H9 (cell line): ENCODE data around the gene IGDCC3. TPM values are rescaled to one million over a fixed set of nuclear protein-coding genes. Genes with fewer than 3 reads are reported as not detected.

Source experiments
- DNase-seq: peaks from one replicate; pipeline ENCODE4 v3.0.0-alpha.2; 2017
- H2AFZ ChIP-seq: one replicate; pipeline ENCODE4 v1.6.1; 2013; ENCODE audit warnings: mild to moderate bottlenecking, low read length, control low read depth, moderate library complexity
- H2AK5ac ChIP-seq: 2 replicates; pipeline ENCODE4 v1.6.1; 2013; ENCODE audit warnings: low read length, control low read depth, mixed read lengths; ENCODE audit not compliant: insufficient read length
- H2BK120ac ChIP-seq: one replicate; pipeline ENCODE4 v1.6.1; 2013; ENCODE audit warnings: low read depth, mild to moderate bottlenecking, low read length, control low read depth, inconsistent platforms; ENCODE audit not compliant: poor library complexity, severe bottlenecking
- H2BK12ac ChIP-seq: 2 replicates; pipeline ENCODE4 v1.6.1; 2013; ENCODE audit warnings: low read length, control low read depth, mixed read lengths, low read depth; ENCODE audit not compliant: insufficient read length
- H2BK15ac ChIP-seq: 2 replicates; pipeline ENCODE4 v1.6.1; 2013; ENCODE audit warnings: low read depth, low read length, control low read depth
- H2BK20ac ChIP-seq: one replicate; pipeline ENCODE4 v1.6.1; 2013; ENCODE audit warnings: low read depth, mild to moderate bottlenecking, low read length, control low read depth, inconsistent platforms; ENCODE audit not compliant: poor library complexity, severe bottlenecking
- H2BK5ac ChIP-seq: 2 replicates; pipeline ENCODE4 v1.6.1; 2013; ENCODE audit warnings: low read length, control low read depth, mixed read lengths; ENCODE audit not compliant: insufficient read length
- H3K14ac ChIP-seq: 2 replicates; pipeline ENCODE4 v1.6.1; 2013; ENCODE audit warnings: low read length, control low read depth; ENCODE audit not compliant: insufficient read depth
- H3K18ac ChIP-seq: 2 replicates; pipeline ENCODE4 v1.6.1; 2013; ENCODE audit warnings: low read depth, mild to moderate bottlenecking, mixed read lengths, low read length, control low read depth; ENCODE audit not compliant: insufficient read length
- H3K23ac ChIP-seq: 2 replicates; pipeline ENCODE4 v1.6.1; 2013; ENCODE audit warnings: low read length, control low read depth, mixed read lengths, low read depth; ENCODE audit not compliant: insufficient read length
- H3K23me2 ChIP-seq: 2 replicates; pipeline ENCODE4 v1.6.1; 2013; ENCODE audit warnings: low read depth, mild to moderate bottlenecking, mixed read lengths, low read length, control low read depth; ENCODE audit not compliant: insufficient read length, poor library complexity, severe bottlenecking
- H3K27ac ChIP-seq: 2 replicates; pipeline ENCODE4 v1.5.1; 2013; ENCODE audit warnings: low read length, control low read depth, mixed read lengths, low read depth; ENCODE audit not compliant: insufficient read length
- H3K27me3 ChIP-seq: 2 replicates; pipeline ENCODE4 v1.6.1; 2013; ENCODE audit warnings: low read length, control low read depth, inconsistent platforms; ENCODE audit not compliant: insufficient read depth
- H3K4ac ChIP-seq: 2 replicates; pipeline ENCODE4 v1.6.1; 2013; ENCODE audit warnings: low read depth, mild to moderate bottlenecking, control low read depth, inconsistent platforms, low read length, moderate library complexity
- H3K4me1 ChIP-seq: 2 replicates; pipeline ENCODE4 v1.6.1; 2013; ENCODE audit warnings: low read length, control low read depth, inconsistent platforms; ENCODE audit not compliant: insufficient read depth
- H3K4me2 ChIP-seq: 2 replicates; pipeline ENCODE4 v1.6.1; 2013; ENCODE audit warnings: low read length, control low read depth, mixed read lengths; ENCODE audit not compliant: insufficient read length, insufficient read depth
- H3K56ac ChIP-seq: 2 replicates; pipeline ENCODE4 v1.6.1; 2013; ENCODE audit warnings: low read depth, mild to moderate bottlenecking, mixed read lengths, low read length, control low read depth; ENCODE audit not compliant: insufficient read length
- H3K79me1 ChIP-seq: 2 replicates; pipeline ENCODE4 v1.6.1; 2013; ENCODE audit warnings: low read depth, mild to moderate bottlenecking, moderate library complexity, low read length, control low read depth, inconsistent platforms; ENCODE audit not compliant: insufficient read depth, poor library complexity, severe bottlenecking
- H3K79me2 ChIP-seq: 2 replicates; pipeline ENCODE4 v1.6.1; 2013; ENCODE audit warnings: low read length, control low read depth, inconsistent platforms; ENCODE audit not compliant: insufficient read depth
- H3K9ac ChIP-seq: 2 replicates; pipeline ENCODE4 v1.6.1; 2013; ENCODE audit warnings: low read length, control low read depth, mixed read lengths; ENCODE audit not compliant: insufficient read length; ENCODE audit errors: extremely low read depth
- H3K9me3 ChIP-seq: one replicate; pipeline ENCODE4 v1.6.1; 2013; ENCODE audit warnings: low read depth, low read length, inconsistent platforms; ENCODE audit not compliant: control insufficient read depth
- H3T11ph ChIP-seq: one replicate; pipeline ENCODE4 v1.6.1; 2013; ENCODE audit warnings: mild to moderate bottlenecking, low read length, control low read depth, inconsistent platforms
- H4K20me1 ChIP-seq: one replicate; pipeline ENCODE4 v1.6.1; 2013; ENCODE audit not compliant: control insufficient read depth, insufficient read length, insufficient read depth
- H4K5ac ChIP-seq: 2 replicates; pipeline ENCODE4 v1.6.1; 2013; ENCODE audit warnings: low read depth, mild to moderate bottlenecking, mixed read lengths, low read length, control low read depth; ENCODE audit not compliant: insufficient read length
- H4K8ac ChIP-seq: replicated peaks from 2 replicates; pipeline ENCODE4 v1.6.1; 2013; ENCODE audit warnings: low read length, control low read depth, mixed read lengths, low read depth; ENCODE audit not compliant: insufficient read length
- H4K91ac ChIP-seq: 2 replicates; pipeline ENCODE4 v1.6.1; 2013; ENCODE audit warnings: low read depth, mild to moderate bottlenecking, moderate library complexity, mixed read lengths, low read length, control low read depth; ENCODE audit not compliant: insufficient read length
- H3K27ac Mint-ChIP-seq, 3 experiments: 2 replicates in 2 of 3; 3 replicates in 1 of 3; pipeline ENCODE4 v1.8.0; 2020 to 2021; ENCODE audit warnings: mixed read lengths in 3 of 3, mild to moderate bottlenecking in 1 of 3, moderate library complexity in 1 of 3
- H3K27me3 Mint-ChIP-seq: 2 replicates; pipeline ENCODE4 v1.8.0; 2021; ENCODE audit warnings: low read depth, mild to moderate bottlenecking, moderate library complexity, mixed read lengths
- H3K36me3 Mint-ChIP-seq, 3 experiments: 2 replicates in 2 of 3; 3 replicates in 1 of 3; pipeline ENCODE4 v1.8.0; 2020 to 2021; ENCODE audit warnings: low read depth in 3 of 3, mixed read lengths in 3 of 3; ENCODE audit not compliant: insufficient read depth in 1 of 3
- H3K4me1 Mint-ChIP-seq, 2 experiments: 2 replicates each; pipeline ENCODE4 v1.8.0; 2020; ENCODE audit warnings: mixed read lengths in 2 of 2
- H3K4me3 Mint-ChIP-seq, 2 experiments: 2 replicates in 1 of 2; 3 replicates in 1 of 2; pipeline ENCODE4 v1.8.0; 2020 to 2021; ENCODE audit warnings: mild to moderate bottlenecking in 2 of 2, mixed read lengths in 2 of 2, moderate library complexity in 1 of 2
- H3K9me3 Mint-ChIP-seq, 2 experiments: 2 replicates in 1 of 2; 3 replicates in 1 of 2; pipeline ENCODE4 v1.8.0; 2020; ENCODE audit warnings: mild to moderate bottlenecking in 2 of 2, mixed read lengths in 2 of 2, moderate library complexity in 1 of 2
- CTCF ChIP-seq: fragments of 200-600 bp; sonication (generic); conservative IDR thresholded peaks from 3 replicates; pipeline ENCODE4 v1.8.0; 2021; ENCODE audit warnings: antibody characterized with exemption, mild to moderate bottlenecking
- WGBS: extraction: QIAGEN DNeasy Blood & Tissue Kit; methylation state at CpG from one replicate; pipeline ENCODE4 v1.1.7; 2013; ENCODE audit warnings: missing lambda C conversion rate, low lambda C conversion rate, mixed read lengths; ENCODE audit not compliant: insufficient read length; ENCODE audit errors: extremely low coverage; 5-methylcytosine and 5-hydroxymethylcytosine counted together
- total RNA-seq: library from RNA; stranded (reverse); gene quantifications from 2 replicates; pipeline ENCODE4 v1.2.1, GENCODE V29; 2021

Gene IGDCC3
- total RNA-seq, 1 experiment from 2014 or later, result 18.9 TPM

GRCh38 chr15:65423976-65424679, 46.3 kb upstream of the IGDCC3 start:
- H3K4me2 ChIP-seq, result peak overlapping the region; percentile 77
- no peak overlapping the region for H3K14ac ChIP-seq
- no peak overlapping the region for H3K23ac ChIP-seq
- peaks cover 38 to 55% of the 10 kb centered on the region in 2 experiments for H3K4me1 Mint-ChIP-seq
- H3K79me1 ChIP-seq, result no peaks in the 10 kb centered on the region
- H3K4me1 ChIP-seq, result peaks cover 5% of the 10 kb centered on the region; the same call in 1 of the 2 replicates
- no peak overlapping the region for H2BK5ac ChIP-seq
- no peak for DNase-seq
- H3K23me2 ChIP-seq, result peaks cover 19% of the 10 kb centered on the region
- peaks cover 0 to 2% of the 10 kb centered on the region in 2 experiments; a peak in 2 of 5 replicates for H3K9me3 Mint-ChIP-seq
- no peak overlapping the region for H2BK12ac ChIP-seq
- no peak overlapping the region for H4K5ac ChIP-seq
- H3K79me2 ChIP-seq, result no peaks in the 10 kb centered on the region
- H3K9me3 ChIP-seq, result no peaks in the 10 kb centered on the region
- H2BK120ac ChIP-seq, result no peak overlapping the region
- WGBS, result no CpG with 5 or more reads among the region's 9 CpGs
- H3K9ac ChIP-seq, result no peak overlapping the region
- no peak overlapping the region for H4K8ac ChIP-seq
- H3K27me3 Mint-ChIP-seq, result peaks cover 17% of the 10 kb centered on the region
- no peak overlapping the region for H2AFZ ChIP-seq
- H3K56ac ChIP-seq, result no peak overlapping the region
- H4K20me1 ChIP-seq, result no peaks in the 10 kb centered on the region
- no peak overlapping the region for H3K18ac ChIP-seq
- no peak overlapping the region for H2AK5ac ChIP-seq
- no peak overlapping the region for H4K91ac ChIP-seq
- H3T11ph ChIP-seq, result no peak overlapping the region
- H3K4ac ChIP-seq, result no peak overlapping the region
- no peak overlapping the region for H2BK15ac ChIP-seq
- H3K36me3 Mint-ChIP-seq, result peaks cover 0 to 9% (median 3%) of the 10 kb centered on the region in 3 experiments; a peak in 4 of 7 replicates
- no peak overlapping the region for H3K27ac Mint-ChIP-seq
- H3K4me3 Mint-ChIP-seq, result peak overlapping the region; percentile 91 to 92
- H3K27me3 ChIP-seq, result 0 out of 2 replicates have a peak, but pooled peaks cover 3% of the 10 kb centered on the region
- TF ChIP-seq CTCF, result no peak
- no peak overlapping the region for H2BK20ac ChIP-seq
- no peak overlapping the region for H3K27ac ChIP-seq
